ENCODE results near the gene ZPBP2.

The ZPBP2 gene

DNA sequence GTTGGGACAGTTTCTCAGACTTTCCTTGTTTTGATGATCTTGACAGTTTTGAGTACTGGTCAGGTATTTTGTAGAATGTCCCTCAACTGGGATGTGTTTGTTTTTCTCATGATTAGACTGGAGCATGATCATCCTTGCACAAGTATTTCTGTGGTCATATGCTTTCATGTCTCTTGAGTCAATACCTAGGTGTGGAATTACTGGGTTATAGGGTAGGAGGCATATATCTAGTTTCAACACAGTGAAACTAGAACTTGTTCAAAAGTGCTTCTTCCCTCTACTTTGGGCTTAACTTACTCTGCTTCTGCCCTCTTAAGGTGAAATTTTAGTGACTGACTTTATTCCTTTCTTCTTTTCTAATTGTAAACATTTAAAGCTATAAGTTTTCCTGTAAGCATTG lies 34.0 kb upstream of the ZPBP2 start:
- TF ChIP-seq ZNF311 (tag by site-specific recombination; IDR thresholded peaks at IDR 0.05; ENCODE audit: borderline replicate concordance) (no peak), ZNF626 (tag by site-specific recombination; IDR thresholded peaks at IDR 0.05) (no peak)
- H3K36me3 ChIP-seq (ENCODE audit: control insufficient read depth in 2 of 2, insufficient read depth in 1 of 2, low read length in 2 of 2), result no peaks in the 10 kb centered on the region
- POLR2A ChIA-PET, result no interaction called here
- no peaks in the 10 kb centered on the region for H3K4me1 ChIP-seq (ENCODE audit: control insufficient read depth, insufficient read depth, low read length)
- CTCF ChIA-PET, result interaction anchor here (0.8 kb wide), 1 partner anchor 212 kb away, joined by 3 read pairs; no protein-coding TSS in a partner anchor
- no peaks in the 10 kb centered on the region for H3K9me3 ChIP-seq (ENCODE audit: control insufficient read depth, insufficient read depth, low read depth, low read length)
- H3K4me3 ChIP-seq (ENCODE audit: low read depth, low read length), result no peak overlapping the region
- H3K27ac ChIP-seq (ENCODE audit: extremely low read depth, low read depth, low read length), result no peak overlapping the region

DNA sequence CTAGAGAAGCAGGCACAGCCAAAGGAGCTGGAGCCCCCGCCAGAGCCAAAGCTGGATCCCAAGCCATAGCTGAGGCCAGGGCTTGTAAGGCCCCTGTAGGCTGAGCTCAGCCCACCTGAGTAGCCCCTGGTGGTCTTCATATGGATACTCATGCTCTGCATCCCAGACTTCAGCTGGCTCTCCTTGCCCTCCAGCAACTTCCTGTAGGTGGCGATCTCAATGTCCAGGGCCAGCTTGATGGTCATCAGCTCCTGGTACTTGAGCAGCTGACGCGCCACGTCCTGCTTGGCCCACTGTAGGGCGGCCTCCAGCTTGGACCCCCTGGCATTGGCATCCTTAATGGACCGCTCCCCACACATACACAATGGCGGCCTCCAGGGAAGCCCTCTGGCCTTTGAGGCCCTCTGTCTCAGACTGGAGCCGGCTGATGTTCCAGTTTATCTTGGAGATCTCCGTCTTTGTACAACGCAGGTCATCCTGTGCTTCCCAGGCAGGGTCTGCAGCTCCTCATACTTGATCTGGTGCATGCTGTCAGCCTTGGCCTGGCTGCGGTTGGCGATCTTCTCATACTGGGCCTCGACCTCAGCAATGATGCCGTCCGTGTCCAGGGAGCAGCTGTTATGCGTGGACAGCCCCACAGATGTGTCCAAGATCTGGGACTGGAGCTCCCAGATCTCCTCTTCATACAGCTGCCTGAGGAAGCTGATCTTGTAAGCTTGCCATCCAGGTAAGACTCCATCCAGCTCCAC lies 32.8 kb upstream of the ZPBP2 start:
- CTCF ChIA-PET, result interaction anchor here (1.1 kb wide), 1 partner anchor 9 kb away, joined by 5 read pairs; no protein-coding TSS in a partner anchor
- POLR2A ChIA-PET, result no interaction called here

More for the DNA sequence above, 32.8 kb upstream of the ZPBP2 start:
- TF ChIP-seq ZNF473 (tag by site-specific recombination; IDR thresholded peaks at IDR 0.05) (no peak), HOXC10 (CRISPR knock-in tag; IDR thresholded peaks at IDR 0.05) (no peak), ZNF624 (tag by site-specific recombination; IDR thresholded peaks at IDR 0.05) (no peak), ELK4 (IDR thresholded peaks at IDR 0.05; ENCODE audit: borderline replicate concordance, low read depth, low read length) (no peak), KLF7 (tag by site-specific recombination; IDR thresholded peaks at IDR 0.05; ENCODE audit: borderline replicate concordance) (no peak), ZNF585B (tag by site-specific recombination; IDR thresholded peaks at IDR 0.05) (no peak), GLI2 (tag by site-specific recombination; IDR thresholded peaks at IDR 0.05; ENCODE audit: borderline replicate concordance, low read depth) (no peak), ZNF768 (tag by site-specific recombination; IDR thresholded peaks at IDR 0.05) (no peak), ZNF777 (tag by site-specific recombination; IDR thresholded peaks at IDR 0.05; ENCODE audit: borderline replicate concordance) (no peak), ZNF155 (tag by site-specific recombination; IDR thresholded peaks at IDR 0.05) (no peak), ZNF701 (tag by site-specific recombination; IDR thresholded peaks at IDR 0.05) (no peak), SALL2 (tag by site-specific recombination; IDR thresholded peaks at IDR 0.05; ENCODE audit: borderline replicate concordance) (no peak), ZNF184 (tag by site-specific recombination; IDR thresholded peaks at IDR 0.05) (no peak), ZNF221 (tag by site-specific recombination; IDR thresholded peaks at IDR 0.05; ENCODE audit: borderline replicate concordance) (no peak)
- TF ChIP-seq, protein P1, sequence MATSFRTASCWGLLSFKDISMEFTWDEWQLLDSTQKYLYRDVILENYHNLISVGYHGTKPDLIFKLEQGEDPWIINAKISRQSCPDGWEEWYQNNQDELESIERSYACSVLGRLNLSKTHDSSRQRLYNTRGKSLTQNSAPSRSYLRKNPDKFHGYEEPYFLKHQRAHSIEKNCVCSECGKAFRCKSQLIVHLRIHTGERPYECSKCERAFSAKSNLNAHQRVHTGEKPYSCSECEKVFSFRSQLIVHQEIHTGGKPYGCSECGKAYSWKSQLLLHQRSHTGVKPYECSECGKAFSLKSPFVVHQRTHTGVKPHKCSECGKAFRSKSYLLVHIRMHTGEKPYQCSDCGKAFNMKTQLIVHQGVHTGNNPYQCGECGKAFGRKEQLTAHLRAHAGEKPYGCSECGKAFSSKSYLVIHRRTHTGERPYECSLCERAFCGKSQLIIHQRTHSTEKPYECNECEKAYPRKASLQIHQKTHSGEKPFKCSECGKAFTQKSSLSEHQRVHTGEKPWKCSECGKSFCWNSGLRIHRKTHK (tag by site-specific recombination; IDR thresholded peaks at IDR 0.05), result no peak
- TF ChIP-seq, protein P2, sequence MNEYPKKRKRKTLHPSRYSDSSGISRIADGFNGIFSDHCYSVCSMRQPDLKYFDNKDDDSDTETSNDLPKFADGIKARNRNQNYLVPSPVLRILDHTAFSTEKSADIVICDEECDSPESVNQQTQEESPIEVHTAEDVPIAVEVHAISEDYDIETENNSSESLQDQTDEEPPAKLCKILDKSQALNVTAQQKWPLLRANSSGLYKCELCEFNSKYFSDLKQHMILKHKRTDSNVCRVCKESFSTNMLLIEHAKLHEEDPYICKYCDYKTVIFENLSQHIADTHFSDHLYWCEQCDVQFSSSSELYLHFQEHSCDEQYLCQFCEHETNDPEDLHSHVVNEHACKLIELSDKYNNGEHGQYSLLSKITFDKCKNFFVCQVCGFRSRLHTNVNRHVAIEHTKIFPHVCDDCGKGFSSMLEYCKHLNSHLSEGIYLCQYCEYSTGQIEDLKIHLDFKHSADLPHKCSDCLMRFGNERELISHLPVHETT (tag by site-specific recombination; IDR thresholded peaks at IDR 0.05), result no peak
- TF ChIP-seq, protein P3, sequence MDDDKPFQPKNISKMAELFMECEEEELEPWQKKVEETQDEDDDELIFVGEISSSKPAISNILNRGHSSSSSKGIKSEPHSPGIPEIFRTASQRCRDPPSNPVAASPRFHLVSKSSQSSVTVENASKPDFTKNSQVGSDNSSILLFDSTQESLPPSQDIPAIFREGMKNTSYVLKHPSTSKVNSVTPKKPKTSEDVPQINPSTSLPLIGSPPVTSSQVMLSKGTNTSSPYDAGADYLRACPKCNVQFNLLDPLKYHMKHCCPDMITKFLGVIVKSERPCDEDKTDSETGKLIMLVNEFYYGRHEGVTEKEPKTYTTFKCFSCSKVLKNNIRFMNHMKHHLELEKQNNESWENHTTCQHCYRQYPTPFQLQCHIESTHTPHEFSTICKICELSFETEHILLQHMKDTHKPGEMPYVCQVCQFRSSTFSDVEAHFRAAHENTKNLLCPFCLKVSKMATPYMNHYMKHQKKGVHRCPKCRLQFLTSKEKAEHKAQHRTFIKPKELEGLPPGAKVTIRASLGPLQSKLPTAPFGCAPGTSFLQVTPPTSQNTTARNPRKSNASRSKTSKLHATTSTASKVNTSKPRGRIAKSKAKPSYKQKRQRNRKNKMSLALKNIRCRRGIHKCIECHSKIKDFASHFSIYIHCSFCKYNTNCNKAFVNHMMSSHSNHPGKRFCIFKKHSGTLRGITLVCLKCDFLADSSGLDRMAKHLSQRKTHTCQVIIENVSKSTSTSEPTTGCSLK (tag by site-specific recombination; IDR thresholded peaks at IDR 0.05), result no peak
- no peak overlapping the region for H3K27ac ChIP-seq (ENCODE audit: extremely low read depth, low read depth, low read length)
- no peaks in the 10 kb centered on the region for H3K36me3 ChIP-seq (ENCODE audit: control insufficient read depth in 2 of 2, insufficient read depth in 1 of 2, low read length in 2 of 2)
- H3K9me3 ChIP-seq (ENCODE audit: control insufficient read depth, insufficient read depth, low read depth, low read length), result no peaks in the 10 kb centered on the region
- H3K4me3 ChIP-seq (ENCODE audit: low read depth, low read length), result no peak overlapping the region
- no peaks in the 10 kb centered on the region for H3K4me1 ChIP-seq (ENCODE audit: control insufficient read depth, insufficient read depth, low read length)
